Activated T-helper 1 cell treated with anti-CD3 and anti-CD28 coated beads, Interleukin-12 subunit alpha, Interleukin-12 subunit beta, Interleukin-2, Interleukin-4 antibody, amounts not matched to agents 30 ng/mL and 10 ng/mL and 1 ng/mL, durations not matched to agents 14 hours and 24 hours and 36 hours (primary cell): Measurements from ENCODE around the gene GRK6. TPM values are rescaled to one million over a fixed set of nuclear protein-coding genes. Genes with fewer than 3 reads are reported as not detected.

Source experiments
- DNase-seq: peaks from one replicate; pipeline ENCODE4 v3.0.0; 2021; ENCODE audit warnings: low spot score
- H3K27ac Mint-ChIP-seq: one replicate; pipeline ENCODE4 v1.8.0; 2021; ENCODE audit warnings: mild to moderate bottlenecking, mixed read lengths
- H3K27me3 Mint-ChIP-seq: one replicate; pipeline ENCODE4 v1.8.0; 2022; ENCODE audit warnings: mild to moderate bottlenecking, moderate library complexity, mixed read lengths; ENCODE audit not compliant: insufficient read depth
- H3K36me3 Mint-ChIP-seq: one replicate; pipeline ENCODE4 v1.8.0; 2021; ENCODE audit warnings: low read depth, mixed read lengths
- H3K4me1 Mint-ChIP-seq: one replicate; pipeline ENCODE4 v1.8.0; 2021; ENCODE audit warnings: low read depth, mixed read lengths
- H3K4me3 Mint-ChIP-seq: one replicate; pipeline ENCODE4 v1.8.0; 2021; ENCODE audit warnings: mild to moderate bottlenecking, moderate library complexity, mixed read lengths
- H3K9me3 Mint-ChIP-seq: one replicate; pipeline ENCODE4 v1.8.0; 2021; ENCODE audit warnings: mixed read lengths
- intact Hi-C: fragments of 100-400 bp; cut with micrococcal nuclease; formaldehyde crosslinking; loops from one replicate; pipeline ENCODE4 v1.15.1; 2024
- total RNA-seq: library from RNA; stranded (reverse); gene quantifications from 2 replicates; pipeline ENCODE4 v1.2.3, GENCODE V29; 2022

GRK6 gene
- total RNA-seq, 1 donor from 2014 or later, result 122 TPM

DNA sequence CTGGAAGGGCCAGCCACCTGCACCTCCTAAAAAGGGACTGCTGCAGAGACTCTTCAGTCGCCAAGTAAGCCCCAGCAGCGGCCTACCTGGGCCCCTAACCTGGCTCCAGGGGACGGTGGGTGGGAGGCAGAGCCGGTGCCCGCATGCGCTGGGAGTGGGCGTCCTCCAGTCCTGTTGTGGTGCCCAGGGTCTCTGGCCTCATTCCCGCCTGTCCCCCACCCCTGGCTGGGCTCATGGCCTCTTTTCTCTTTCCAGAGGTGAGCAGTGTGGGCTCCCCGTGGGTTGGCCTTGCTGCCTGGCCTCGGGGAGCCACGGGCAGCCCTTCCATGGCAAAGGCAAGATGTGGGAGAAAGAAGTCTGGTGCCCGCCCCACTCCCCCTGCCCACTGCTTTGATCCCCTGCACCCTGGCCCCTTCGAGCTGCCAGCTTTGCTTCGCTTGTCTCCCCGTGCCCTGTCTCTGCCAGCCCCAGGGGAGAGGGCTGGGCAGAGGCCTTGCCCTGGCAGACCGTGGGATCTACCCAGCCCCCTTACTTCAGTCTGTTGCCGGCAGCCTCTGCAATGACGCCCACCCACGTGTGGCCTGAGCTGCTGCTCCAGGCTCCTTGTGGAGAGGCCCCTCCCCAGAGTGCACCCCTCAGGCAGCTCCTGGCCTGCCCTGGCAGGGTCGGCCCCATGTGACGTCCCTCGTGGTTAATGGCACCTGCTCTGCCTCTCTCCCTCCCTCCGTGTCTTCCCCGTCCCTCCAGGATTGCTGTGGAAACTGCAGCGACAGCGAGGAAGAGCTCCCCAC lies 14.7 kb downstream of the GRK6 start:
- Mint-ChIP-seq H3K9me3 (no peaks in the 10 kb centered on the region), H3K27me3 (no peaks in the 10 kb centered on the region), H3K27ac (no peak overlapping the region), H3K36me3 (peaks cover 36% of the 10 kb centered on the region), H3K4me3 (no peak overlapping the region), H3K4me1 (peaks cover 32% of the 10 kb centered on the region)
- intact Hi-C loops, result no loop called here
- no peak for DNase-seq

DNA sequence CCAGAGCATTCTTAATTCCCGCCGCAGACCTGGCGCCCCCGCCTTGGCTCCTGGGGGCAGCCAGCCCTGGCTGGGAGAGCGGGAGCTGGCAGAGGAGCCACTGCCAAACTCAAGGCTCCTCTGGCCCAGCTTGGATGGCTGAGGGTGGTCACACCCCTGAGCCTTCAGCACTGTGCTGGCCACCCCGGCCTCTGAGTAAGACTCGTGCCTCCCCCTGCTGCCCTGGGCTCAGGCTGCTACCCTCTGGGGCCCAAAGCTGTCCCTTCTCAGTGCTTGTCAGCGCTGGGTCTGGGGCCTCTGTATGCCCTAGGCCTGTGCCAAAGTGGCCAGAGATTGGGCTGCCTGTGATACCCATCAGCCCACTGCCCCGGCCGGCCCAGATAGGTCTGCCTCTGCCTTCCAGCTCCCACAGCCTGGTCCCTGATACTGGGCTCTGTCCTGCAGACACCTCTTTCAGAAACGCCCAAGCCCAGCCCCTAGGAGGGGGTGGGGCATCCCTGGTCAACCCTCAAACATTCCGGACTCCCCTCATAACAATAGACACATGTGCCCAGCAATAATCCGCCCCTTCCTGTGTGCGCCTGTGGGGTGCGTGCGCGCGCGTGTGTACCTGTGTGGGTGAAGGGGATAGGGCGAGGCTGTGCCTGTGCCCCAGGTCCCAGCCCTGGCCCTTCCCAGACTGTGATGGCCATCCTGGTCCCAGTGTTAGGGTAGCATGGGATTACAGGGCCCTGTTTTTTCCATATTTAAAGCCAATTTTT lies 15.8 kb downstream of the GRK6 start:
- Mint-ChIP-seq H3K27ac (no peak overlapping the region), H3K4me3 (no peak overlapping the region), H3K36me3 (peaks cover 30% of the 10 kb centered on the region), H3K9me3 (no peaks in the 10 kb centered on the region), H3K4me1 (peaks cover 32% of the 10 kb centered on the region), H3K27me3 (no peaks in the 10 kb centered on the region)
- intact Hi-C loops, result no loop called here
- DNase-seq, result no peak

DNA sequence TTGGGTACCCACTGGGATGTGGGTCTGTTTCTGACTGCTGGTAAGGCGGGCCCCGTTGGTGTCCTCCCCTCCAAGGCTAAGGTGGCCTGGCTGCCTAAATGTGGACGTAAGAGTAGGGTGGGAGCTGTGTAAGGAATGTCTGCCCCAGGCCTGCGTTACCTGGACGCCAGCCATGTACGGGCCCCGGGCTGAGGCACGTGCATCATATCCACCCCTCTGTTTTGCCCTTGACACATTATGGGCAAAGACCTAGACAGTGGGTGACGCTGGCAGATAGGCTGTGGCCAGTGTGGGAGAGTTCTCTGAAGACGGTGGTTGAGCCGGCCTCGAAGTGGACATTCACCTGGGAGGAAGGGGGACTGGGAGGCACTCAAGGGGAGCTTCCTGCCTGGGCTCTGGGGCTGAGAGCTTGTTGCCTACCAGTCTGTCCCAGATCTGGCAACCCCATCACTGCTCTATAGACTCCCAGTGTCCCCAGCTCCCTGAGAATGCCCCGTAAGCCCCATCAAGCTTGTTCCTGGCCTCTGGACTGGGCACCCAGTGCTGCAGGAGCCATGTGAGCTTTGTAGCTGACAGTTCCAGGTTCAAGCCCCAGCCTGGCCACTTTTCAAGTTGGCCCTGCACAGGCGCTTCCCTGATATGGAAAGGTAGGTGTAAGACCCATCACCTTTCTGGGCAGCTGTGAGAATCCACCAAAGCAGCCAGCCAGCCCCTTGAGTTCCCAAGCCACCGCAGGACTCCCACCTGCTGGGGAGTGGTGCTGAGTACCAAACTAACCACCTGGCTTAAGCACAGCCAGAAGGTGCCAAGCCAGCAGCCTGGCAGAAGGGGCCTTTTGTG lies 16.9 kb downstream of the GRK6 start:
- H3K9me3 Mint-ChIP-seq, result no peaks in the 10 kb centered on the region
- H3K4me3 Mint-ChIP-seq, result no peak overlapping the region
- no peak for DNase-seq
- intact Hi-C loops, result no loop called here
- H3K27ac Mint-ChIP-seq, result no peak overlapping the region
- H3K36me3 Mint-ChIP-seq, result peaks cover 21% of the 10 kb centered on the region
- H3K4me1 Mint-ChIP-seq, result peaks cover 36% of the 10 kb centered on the region
- peaks cover 5% of the 10 kb centered on the region for H3K27me3 Mint-ChIP-seq

DNA sequence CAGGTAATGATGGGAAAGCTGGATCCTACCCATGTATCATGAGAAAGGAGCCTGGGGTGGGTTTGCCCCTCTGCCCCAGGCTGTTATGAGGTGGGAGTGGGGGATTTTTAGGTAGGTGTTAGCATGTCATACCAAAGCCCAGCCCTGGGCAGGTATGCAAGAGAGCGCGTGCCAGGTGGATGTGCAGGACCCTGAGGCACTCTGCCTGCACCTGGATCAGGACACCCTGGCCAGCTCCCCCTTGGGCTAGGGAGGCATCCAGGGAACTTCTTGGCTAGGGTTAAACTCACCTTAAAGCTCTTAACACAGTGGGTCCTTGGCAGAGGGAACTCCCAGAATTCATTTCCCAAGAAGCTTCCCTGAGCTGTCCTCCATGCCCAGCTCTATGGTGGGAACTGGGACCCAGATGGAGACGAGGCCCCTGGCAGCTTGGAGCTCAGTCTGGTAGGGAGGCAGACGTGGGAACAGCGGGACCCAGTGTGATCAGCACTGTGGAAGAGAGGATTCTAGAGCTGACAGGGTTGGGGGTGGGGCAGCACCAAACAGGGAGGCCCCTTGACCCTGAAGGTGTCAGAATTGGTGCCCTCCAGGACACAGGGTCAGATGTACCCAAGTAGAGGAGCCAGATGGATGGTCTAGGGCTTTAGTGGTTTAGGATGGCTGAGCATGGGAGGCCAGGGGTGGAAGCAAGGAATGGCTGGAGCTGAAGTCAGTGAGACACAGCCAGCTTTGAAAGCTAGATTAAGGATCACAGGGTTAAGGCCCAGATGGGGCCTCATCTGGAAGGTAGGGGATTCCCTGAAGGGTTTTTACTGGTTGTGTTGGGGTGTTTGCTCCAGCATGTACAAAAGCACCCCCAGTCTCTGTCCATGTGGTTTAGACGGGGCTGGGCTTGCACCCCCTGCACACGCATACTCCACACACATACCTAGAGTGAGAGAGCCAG lies 17.9 kb downstream of the GRK6 start:
- no peaks in the 10 kb centered on the region for H3K9me3 Mint-ChIP-seq
- H3K4me3 Mint-ChIP-seq, result peak overlapping the region; percentile 64
- H3K27me3 Mint-ChIP-seq, result peaks cover 9% of the 10 kb centered on the region
- peak overlapping the region; percentile 69 for H3K27ac Mint-ChIP-seq
- no peak for DNase-seq
- peaks cover 21% of the 10 kb centered on the region for H3K36me3 Mint-ChIP-seq
- intact Hi-C loops, result no loop called here
- peaks cover 41% of the 10 kb centered on the region for H3K4me1 Mint-ChIP-seq

DNA sequence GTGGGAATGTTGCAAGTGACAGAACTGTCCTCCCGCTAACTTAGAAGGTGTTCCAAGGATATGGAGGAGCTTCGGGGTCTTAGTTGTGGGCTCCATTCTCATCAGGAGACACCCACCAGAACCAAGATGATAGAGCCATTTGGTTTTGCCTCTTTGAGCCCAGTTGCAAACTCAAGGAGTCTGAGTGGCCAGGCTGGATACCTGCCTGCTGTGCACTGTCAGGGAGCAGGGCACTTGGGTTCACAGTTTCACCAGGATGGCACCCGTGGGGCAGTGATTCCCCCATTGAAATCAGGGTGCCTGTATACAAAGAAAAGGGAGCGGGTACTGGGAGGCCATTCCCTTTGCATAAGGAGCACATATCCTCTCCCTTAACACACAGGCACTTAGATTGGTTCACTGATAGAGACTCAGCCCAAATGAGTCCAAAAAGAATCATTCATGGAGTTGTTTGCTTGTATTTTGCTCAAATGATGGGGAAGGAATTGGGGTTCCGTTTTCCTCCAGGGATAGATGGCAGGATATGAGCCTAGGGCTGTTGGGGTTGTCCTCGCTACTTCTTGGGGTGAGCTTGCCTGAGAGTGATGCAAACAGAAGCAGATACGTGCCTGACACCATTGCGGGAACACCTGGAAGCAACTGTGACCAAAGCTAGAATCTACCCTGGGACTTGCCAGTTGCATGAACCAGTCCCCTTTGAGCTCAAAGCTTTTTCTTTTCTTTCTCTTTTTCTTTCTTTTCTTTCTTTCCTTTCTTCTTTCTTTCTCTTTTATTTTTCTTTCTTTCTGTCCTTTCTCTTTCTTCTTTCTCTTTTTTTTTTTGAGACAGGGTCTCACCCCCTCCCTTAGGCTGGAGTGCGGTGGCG lies 18.8 kb downstream of the GRK6 start:
- no peak for DNase-seq
- no peaks in the 10 kb centered on the region for H3K9me3 Mint-ChIP-seq
- H3K27ac Mint-ChIP-seq, result peak overlapping the region; percentile 90
- H3K27me3 Mint-ChIP-seq, result peaks cover 9% of the 10 kb centered on the region
- H3K4me1 Mint-ChIP-seq, result peaks cover 32% of the 10 kb centered on the region
- intact Hi-C loops, result no loop called here
- H3K36me3 Mint-ChIP-seq, result peaks cover 12% of the 10 kb centered on the region
- H3K4me3 Mint-ChIP-seq, result peak overlapping the region; percentile 77

DNA sequence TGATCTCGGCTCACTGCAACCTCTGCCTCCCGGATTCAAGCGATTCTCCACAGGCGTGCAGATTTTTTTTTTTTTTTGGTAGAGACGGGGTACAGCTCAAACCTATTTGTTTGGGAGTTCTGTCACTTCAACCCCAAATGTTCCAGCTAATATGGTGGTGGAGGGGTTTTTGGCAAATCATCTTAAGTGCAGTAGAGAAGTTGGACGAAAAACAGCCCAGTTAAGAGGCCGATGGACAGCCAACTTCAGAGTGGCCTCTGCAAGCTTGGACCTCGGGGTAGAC lies 19.4 kb downstream of the GRK6 start:
- H3K27ac Mint-ChIP-seq, result peak overlapping the region; percentile 90
- intact Hi-C loops, result loop anchor here (1.0 to 2.0 kb wide), 4 partner anchors 8 to 56 kb away; no protein-coding TSS in a partner anchor
- peaks cover 30% of the 10 kb centered on the region for H3K4me1 Mint-ChIP-seq
- no peak for DNase-seq
- H3K36me3 Mint-ChIP-seq, result peaks cover 9% of the 10 kb centered on the region
- H3K9me3 Mint-ChIP-seq, result no peaks in the 10 kb centered on the region
- H3K4me3 Mint-ChIP-seq, result peak overlapping the region; percentile 77
- peaks cover 9% of the 10 kb centered on the region for H3K27me3 Mint-ChIP-seq

DNA sequence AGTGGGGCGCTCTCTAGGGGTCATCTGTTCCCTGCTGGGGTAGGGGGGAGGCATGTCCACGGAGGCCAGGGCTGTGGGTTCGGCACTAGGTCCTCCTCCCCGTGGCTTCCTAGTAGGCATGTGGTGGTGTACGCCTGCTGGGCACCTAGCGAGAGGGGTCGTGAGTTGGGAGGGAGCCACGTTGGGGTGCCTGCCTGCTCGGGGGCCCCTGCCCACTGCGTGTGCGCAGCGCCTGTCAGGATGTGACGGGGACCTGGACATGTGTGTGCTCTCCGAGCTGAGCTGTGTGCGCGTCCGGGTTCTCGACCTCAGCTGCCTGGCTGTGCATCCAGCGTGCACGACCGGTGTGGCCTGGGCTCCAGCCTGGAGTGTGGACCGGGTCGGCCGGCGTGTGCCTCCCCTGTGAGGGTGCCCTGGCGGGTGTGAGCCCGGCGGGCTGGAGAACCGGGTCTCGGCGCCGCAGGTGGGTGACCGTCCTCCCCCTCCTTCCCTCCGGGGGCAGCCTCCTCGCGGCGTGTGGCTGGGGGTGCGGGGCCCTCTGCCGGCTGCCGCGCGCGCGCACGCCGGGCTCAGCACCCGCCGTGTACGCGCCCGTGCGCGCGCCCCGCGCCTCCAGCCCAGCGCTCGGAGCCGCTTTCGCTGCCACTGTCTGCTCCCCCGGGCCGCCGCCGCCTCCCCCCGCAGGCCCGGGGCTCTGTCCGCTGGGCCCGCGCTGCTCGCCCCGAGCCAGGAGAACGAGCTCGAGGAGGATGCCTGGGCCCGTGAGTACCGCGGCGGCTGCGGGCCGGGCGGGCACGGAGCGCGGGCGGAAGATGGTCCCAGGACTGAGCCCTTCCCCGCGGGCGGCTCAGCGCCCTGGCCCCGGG lies 20.0 kb downstream of the GRK6 start, which contains the start of gene PRR7:
PRR7 (plus strand) TSS at position 615 of the 866 bp plus-strand sequence. CDS start 8,254 bp downstream, outside the sequence.
- Mint-ChIP-seq H3K27ac (peak within 1 kb of the TSS; percentile 90), H3K4me1 (peaks cover 30% of the 10 kb centered on the region), H3K4me3 (peak within 1 kb of the TSS; percentile 77), H3K9me3 (no peaks in the 10 kb centered on the region), H3K36me3 (peaks cover 7% of the 10 kb centered on the region), H3K27me3 (peaks cover 9% of the 10 kb centered on the region)
- intact Hi-C loops, result loop anchor here (1.0 to 2.0 kb wide), 4 partner anchors 8 to 56 kb away; no protein-coding TSS in a partner anchor
- peak; percentile 62 for DNase-seq

DNA sequence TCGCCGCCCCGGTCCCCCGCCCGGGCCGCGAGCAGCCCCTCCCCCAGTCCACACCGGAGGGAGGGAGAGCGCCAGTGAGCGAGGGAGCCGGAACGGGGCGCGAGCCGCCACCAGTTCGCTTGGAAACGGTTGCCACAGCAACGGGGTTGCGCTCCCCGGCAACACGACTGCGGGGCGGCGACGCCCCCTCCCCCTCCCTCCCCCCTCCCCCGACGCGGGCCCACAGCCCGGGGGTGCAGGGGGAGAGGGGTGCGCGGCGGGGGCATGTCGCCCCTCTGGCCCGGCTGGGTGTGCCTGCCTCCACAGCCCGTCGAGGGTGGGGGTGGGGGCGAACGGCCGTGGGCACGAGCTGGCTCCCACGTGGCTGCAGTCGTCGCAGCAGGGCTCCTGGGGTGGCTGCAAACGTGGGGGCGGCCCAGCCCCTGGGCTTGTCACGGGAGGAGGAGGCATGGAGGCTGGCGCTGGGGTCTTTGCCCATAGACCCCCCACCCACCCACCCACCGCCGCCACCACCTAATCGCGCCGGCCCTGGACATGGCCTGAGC lies 20.7 kb downstream of the GRK6 start:
- Mint-ChIP-seq H3K27me3 (peaks cover 14% of the 10 kb centered on the region), H3K27ac (no peak overlapping the region), H3K9me3 (no peaks in the 10 kb centered on the region), H3K4me3 (no peak overlapping the region), H3K4me1 (peaks cover 30% of the 10 kb centered on the region), H3K36me3 (peaks cover 3% of the 10 kb centered on the region)
- peak; percentile 68 for DNase-seq
- intact Hi-C loops, result loop anchor here (2.0 kb wide), 1 partner anchor 44 kb away; no protein-coding TSS in a partner anchor

DNA sequence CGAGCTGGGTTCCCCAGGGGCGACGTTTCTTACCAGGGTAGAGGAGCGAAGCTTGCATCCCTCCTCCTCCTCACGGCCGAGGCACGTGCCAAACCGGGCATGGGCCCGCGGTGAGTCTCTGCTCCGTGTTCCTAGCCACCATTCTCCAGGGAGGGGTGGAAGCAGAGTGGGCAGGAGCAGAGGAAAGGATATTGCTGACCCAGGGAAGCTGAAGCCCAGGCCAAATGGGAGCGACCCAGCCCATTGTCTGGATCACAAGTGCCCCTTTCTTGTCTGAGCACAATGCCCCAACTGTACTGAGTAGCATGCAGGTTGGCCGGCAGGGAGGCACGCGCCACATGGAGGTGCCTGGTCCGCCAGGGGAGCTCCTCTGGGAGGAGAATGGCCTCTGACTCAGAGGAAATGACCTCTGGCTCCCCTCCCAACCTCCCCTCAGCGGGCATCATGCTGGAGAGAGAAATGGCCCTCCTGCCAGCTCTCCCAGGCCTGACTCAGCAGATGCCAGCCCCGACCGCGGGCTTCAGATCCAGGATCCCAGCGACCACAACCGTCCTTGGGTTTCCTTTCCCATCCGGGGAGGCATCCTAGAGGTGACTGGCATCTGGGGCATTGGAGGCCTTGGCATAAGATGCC lies 21.3 kb downstream of the GRK6 start:
- Mint-ChIP-seq H3K27ac (no peak overlapping the region), H3K27me3 (peaks cover 16% of the 10 kb centered on the region), H3K4me1 (peaks cover 30% of the 10 kb centered on the region), H3K9me3 (no peaks in the 10 kb centered on the region), H3K36me3 (peaks cover under 1% of the 10 kb centered on the region), H3K4me3 (peak overlapping the region; percentile 73)
- intact Hi-C loops, result loop anchor here (2.0 kb wide), 1 partner anchor 45 kb away; no protein-coding TSS in a partner anchor
- no peak for DNase-seq
